Skeletal muscle satellite cell (primary cell): Measurements from ENCODE around the gene DOK4.

Experiments used
- H3K27me3 ChIP-seq: 2 replicates; pipeline ENCODE4 v1.7.0; 2013; ENCODE audit warnings: low read length; ENCODE audit not compliant: control insufficient read depth, insufficient read depth
- H3K36me3 ChIP-seq: 2 replicates; pipeline ENCODE4 v1.7.0; 2013; ENCODE audit warnings: mild to moderate bottlenecking, control low read depth, low read length; ENCODE audit not compliant: insufficient read depth
- H3K4me1 ChIP-seq: 2 replicates; pipeline ENCODE4 v1.7.0; 2013; ENCODE audit warnings: low read length; ENCODE audit not compliant: control insufficient read depth, insufficient read depth
- H3K4me2 ChIP-seq: 2 replicates; pipeline ENCODE4 v1.7.0; 2013; ENCODE audit warnings: mild to moderate bottlenecking, low read length
- H3K4me3 ChIP-seq: 2 replicates; pipeline ENCODE4 v1.7.0; 2013; ENCODE audit warnings: low read length
- H3K9ac ChIP-seq: 2 replicates; pipeline ENCODE4 v1.7.0; 2013; ENCODE audit warnings: mild to moderate bottlenecking, low read depth, low read length, moderate library complexity
- H3K9me3 ChIP-seq: replicated peaks from 2 replicates; pipeline ENCODE4 v1.7.0; 2013; ENCODE audit warnings: mild to moderate bottlenecking, control low read depth, low read length

Gene DOK4

DNA sequence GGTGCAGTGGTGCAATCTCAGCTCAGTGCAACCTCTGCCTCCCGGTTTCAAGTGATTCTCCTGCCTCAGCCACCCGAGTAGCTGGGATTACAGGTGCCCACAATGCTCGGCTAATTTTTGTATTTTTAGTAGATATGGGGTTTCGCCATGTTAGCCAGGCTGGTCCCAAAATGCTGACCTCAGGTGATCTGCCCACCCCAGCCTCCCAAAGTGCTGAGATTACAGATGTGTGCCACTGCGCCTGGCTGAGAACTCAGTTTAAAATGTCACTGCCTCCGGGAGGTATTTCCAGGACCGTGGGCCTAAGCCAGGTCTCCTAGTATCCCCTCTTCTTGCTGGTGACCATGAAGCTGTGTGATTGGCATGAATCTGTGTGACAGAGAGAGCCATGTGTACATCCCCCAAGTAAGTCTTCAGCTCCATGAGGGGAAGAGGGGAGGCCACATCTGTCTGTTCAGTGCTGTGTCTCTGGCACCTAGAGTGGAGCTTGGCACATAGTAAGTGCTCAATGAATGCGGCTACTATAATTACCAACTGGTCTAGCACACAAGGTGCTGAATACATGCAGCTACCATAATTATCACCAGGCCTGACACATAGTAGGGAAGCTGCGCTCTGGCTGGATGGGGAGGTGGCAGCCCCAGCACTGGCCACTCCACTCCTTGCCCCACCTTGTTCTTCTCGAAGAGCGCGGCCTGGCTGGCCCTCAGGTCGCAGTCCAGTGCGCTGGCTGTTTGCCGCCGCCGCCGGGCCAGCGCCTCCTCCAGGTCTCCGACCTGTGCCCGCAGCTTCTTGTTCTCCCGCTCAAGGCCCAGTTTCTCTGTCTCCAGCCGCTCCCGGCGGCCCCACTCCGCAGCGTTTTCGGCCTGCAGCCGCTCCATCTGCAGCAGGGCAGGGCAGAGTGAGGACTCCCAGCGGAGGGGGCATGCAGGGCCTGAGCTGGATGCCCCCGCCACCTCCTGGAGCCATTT, 31.4 kb upstream of the DOK4 start:
- Histone ChIP-seq H3K36me3 (no peaks in the 10 kb centered on the region), H3K4me2 (no peak overlapping the region), H3K4me1 (no peaks in the 10 kb centered on the region), H3K4me3 (no peak overlapping the region), H3K9me3 (no peaks in the 10 kb centered on the region), H3K27me3 (no peaks in the 10 kb centered on the region), H3K9ac (no peak overlapping the region)

DNA sequence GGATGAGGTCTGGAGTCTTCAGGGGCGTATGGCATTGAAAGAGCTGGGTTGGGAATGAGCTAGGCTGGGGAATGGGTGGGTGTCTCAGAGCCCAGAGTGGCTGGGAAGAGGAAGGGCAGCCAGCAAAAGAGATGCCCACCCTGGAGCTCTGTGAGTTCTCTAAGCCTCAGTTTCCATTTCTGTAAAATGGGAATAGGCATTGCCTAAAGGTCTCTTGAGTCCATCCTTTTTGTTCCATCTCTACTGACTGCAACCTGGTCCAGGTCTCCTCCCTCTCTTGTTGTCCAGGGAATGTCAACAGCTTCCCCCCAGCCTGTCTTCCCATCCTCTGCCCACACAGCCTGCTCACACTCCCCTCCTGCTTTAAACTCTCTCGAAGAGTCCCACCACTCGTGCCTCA, 30.5 kb upstream of the DOK4 start:
- H3K36me3 ChIP-seq, result no peaks in the 10 kb centered on the region

DNA sequence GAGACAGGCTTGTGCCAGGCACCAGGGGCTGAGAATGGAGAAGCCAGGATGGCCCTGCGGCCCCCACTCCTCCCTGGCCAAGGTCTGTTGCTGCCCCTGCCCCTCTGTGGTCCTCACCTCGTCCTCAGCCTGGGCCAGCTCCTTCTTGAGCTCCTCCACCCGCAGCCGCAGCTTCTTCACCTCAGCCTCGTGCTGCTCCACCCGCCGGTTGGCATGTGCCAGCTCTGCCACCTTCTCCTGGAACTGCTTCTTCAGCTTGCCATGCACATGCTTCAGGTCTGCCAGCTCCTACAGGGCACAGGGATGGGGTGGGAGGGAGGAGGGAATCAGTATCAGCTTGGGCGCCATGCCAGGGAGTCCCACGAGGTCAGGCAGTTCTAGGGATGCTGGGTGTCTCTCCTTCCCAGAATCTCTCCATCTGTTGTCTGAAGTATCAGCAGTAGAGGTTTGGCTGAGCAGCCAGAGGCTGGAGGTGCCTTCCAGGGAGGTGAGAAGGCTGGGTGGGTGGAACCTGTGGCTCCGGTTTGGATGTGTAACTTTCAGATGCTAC, 30.0 kb upstream of the DOK4 start:
- Histone ChIP-seq H3K4me3 (no peak overlapping the region), H3K9ac (no peak overlapping the region), H3K4me1 (no peaks in the 10 kb centered on the region), H3K27me3 (no peaks in the 10 kb centered on the region), H3K36me3 (no peaks in the 10 kb centered on the region), H3K4me2 (no peak overlapping the region), H3K9me3 (no peaks in the 10 kb centered on the region)

More for the DNA sequence above, 30.5 kb upstream of the DOK4 start:
- Histone ChIP-seq H3K9ac (no peak overlapping the region), H3K4me1 (no peaks in the 10 kb centered on the region), H3K9me3 (no peaks in the 10 kb centered on the region), H3K4me2 (no peak overlapping the region), H3K4me3 (no peak overlapping the region), H3K27me3 (no peaks in the 10 kb centered on the region)

DNA sequence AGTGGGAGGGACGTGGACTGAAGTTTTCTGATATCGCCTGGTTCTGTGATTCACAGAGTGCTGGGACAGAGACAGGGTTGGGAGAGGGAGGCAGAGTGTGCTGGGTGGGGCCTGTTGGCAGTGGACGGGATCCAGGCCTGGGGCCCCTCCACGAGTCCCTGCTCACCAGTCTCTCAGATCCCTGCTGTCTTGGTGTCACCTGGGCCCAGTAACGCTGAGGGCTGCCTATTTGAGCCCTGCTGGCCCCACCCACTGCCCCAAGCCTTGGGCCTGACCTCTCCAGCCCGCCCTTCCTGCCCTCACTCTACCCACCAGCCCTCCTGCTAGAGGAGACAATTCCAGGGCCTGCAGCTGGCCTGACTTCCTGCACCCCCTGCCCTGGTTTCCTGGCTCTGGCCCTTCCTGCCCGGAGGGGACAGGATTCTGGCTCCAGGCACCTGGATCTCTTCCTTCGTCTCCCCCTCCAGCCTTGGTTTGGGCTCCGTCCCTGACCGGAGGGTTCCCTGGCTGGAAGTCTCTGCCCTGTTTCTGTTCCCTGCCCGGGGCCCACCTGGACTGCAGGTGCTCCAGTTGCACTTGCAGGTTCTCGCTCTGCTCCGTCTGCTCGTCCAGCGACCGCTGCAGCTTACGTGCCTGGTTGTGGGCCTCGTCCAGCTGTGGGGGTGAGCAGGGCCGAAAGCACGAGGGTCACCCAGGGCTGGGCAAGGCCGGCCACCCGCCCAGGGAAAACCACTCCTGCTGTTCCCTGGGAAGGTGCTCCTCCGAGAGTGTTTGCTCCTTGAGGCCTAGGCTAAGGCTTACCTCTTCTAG, 28.7 kb upstream of the DOK4 start:
- H3K4me2 ChIP-seq, result no peak overlapping the region
- no peaks in the 10 kb centered on the region for H3K4me1 ChIP-seq
- H3K36me3 ChIP-seq, result no peaks in the 10 kb centered on the region
- no peak overlapping the region for H3K9ac ChIP-seq
- H3K4me3 ChIP-seq, result no peak overlapping the region
- H3K9me3 ChIP-seq, result no peaks in the 10 kb centered on the region
- H3K27me3 ChIP-seq, result no peaks in the 10 kb centered on the region

DNA sequence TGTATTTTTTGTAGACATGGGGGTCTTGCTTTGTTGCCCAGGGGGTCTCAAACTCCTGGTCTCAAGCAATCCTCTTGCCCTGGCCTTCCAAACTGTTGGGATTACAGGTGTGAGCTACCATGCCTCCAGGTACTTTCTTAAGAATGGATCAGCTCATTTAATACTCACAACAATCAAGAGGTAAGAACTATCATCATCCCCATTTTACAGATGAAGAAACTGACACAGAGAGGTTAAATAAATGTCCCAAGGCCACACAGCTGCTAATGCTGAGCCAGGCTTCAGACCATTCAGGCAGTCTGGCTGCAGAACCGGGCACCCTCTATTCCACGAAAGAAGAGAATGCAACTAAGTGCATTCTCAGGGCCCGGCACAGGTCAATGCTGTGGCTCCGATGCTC, 28.1 kb upstream of the DOK4 start:
- no peaks in the 10 kb centered on the region for H3K36me3 ChIP-seq
- H3K9ac ChIP-seq, result no peak overlapping the region
- H3K9me3 ChIP-seq, result no peaks in the 10 kb centered on the region
- no peak overlapping the region for H3K4me3 ChIP-seq
- H3K4me1 ChIP-seq, result no peaks in the 10 kb centered on the region
- no peak overlapping the region for H3K4me2 ChIP-seq
- peaks cover 3% of the 10 kb centered on the region for H3K27me3 ChIP-seq

DNA sequence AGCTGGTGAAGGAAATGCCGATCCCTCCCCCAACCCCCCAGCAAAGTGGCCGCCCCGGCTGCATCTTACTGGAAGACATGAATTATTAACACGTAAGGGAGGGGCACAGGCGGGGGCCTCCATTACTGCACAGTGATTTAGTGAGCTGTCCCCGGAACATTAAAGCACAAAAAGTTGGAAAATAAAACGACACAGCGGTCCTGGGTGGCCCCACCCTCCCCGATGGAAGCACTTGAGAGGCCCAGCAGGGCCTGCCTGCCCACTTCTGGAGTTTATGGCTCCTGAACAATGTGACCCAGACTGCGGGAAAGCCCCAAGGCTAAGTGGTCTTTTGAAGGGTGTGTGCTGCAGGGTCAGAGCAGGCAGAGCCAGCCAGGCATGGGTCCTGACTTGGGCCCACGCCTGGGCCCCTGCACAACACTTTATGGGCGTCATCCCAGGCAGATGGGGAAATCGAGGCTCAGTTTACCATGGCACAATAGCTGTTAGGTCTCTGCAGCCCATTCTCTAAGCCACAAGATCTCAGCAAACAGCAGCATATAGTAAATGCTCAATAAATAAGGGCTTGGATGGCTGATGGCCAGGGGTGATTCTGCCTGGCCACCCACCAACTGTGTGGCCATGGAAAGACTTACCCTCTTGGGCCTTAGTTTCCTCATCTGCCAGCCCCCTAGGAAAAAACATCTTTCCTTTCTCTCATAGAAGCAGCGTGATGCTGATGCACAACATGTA, 27.2 kb upstream of the DOK4 start:
- Histone ChIP-seq H3K27me3 (peaks cover 6% of the 10 kb centered on the region), H3K9me3 (no peaks in the 10 kb centered on the region), H3K4me2 (no peak overlapping the region), H3K36me3 (no peaks in the 10 kb centered on the region), H3K4me1 (no peaks in the 10 kb centered on the region), H3K9ac (no peak overlapping the region), H3K4me3 (no peak overlapping the region)

DNA sequence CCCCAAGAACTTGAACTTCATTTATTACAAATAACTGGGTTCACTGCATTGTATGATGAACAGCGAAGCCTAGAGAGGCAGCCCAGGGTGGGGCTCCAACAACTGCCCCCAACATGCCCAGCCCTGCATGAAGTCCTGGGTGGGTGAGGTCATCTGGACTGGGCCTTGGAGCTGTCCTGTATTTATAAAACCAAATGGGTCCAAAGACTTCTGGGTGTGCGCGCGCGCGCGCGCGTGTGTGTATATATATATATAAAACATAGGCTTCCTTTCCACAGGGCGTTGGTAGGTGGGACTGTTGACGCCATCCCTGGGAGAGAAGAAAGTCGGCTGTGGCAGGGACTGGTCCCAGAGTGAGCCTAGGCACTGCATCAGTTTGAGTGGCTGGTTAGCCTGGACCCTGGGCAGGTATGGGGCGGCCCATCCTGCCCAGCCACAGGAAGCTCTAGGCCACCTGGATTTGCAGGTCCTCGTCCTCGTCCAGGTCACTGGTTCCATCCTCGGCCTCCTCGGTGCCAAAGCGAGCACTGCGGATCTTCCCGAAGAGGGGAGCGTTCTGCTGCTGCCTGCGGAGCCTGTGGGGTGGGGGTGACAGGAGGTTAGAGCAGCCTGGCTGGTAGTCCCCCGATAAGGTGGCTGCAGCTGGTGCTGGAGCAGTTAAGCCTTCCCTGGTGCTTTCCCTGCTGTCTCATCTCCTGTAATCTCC, 26.2 kb upstream of the DOK4 start:
- no peaks in the 10 kb centered on the region for H3K4me1 ChIP-seq
- no peak overlapping the region for H3K9ac ChIP-seq
- H3K4me3 ChIP-seq, result no peak overlapping the region
- H3K4me2 ChIP-seq, result no peak overlapping the region
- no peaks in the 10 kb centered on the region for H3K36me3 ChIP-seq
- H3K9me3 ChIP-seq, result no peaks in the 10 kb centered on the region
- peaks cover 11% of the 10 kb centered on the region for H3K27me3 ChIP-seq

DNA sequence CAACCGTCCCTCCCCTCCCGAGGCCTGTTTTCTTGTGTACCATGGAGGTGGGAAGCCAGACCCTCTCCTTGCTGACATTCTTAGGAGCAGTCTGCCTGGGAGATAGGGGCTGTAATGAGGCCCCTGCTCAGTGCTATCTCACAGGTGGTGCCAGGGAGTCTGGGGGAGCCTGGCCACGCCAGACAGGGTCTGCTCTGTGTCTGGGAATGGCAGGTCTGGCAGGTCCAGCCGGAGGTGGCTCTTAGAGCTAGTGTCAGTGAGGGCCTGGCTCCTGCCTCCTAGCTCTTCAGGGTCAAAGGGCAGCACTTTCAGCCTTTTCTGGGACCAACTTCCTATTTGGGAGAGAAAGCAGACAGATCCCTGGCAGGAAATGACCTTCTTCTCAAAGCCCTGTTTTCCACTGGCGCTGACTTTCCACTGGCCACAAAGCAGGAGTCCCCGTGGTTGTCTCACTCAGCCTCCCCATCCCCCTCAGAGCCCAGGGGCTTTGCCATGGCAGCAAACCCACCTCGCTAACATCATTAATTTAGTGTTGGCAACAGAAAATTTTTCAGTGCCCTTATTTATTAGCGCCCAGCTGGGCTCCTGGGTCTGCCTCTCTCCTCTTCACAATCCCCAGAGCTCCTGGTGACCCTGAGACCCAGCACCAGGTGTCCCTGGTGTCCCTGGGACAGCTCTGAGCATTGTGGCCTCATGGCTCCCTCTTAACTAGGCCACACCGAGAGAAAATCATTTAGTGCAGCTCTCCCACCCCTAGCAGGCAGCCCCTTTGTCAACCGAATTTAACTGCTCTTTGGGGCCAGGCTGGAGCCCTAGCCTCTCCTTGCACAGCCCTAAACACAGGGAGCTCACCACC, 24.0 kb upstream of the DOK4 start:
- Histone ChIP-seq H3K4me1 (no peaks in the 10 kb centered on the region), H3K9ac (no peak overlapping the region), H3K4me3 (no peak overlapping the region), H3K36me3 (no peaks in the 10 kb centered on the region), H3K27me3 (peaks cover 25% of the 10 kb centered on the region), H3K4me2 (no peak overlapping the region), H3K9me3 (no peaks in the 10 kb centered on the region)

DNA sequence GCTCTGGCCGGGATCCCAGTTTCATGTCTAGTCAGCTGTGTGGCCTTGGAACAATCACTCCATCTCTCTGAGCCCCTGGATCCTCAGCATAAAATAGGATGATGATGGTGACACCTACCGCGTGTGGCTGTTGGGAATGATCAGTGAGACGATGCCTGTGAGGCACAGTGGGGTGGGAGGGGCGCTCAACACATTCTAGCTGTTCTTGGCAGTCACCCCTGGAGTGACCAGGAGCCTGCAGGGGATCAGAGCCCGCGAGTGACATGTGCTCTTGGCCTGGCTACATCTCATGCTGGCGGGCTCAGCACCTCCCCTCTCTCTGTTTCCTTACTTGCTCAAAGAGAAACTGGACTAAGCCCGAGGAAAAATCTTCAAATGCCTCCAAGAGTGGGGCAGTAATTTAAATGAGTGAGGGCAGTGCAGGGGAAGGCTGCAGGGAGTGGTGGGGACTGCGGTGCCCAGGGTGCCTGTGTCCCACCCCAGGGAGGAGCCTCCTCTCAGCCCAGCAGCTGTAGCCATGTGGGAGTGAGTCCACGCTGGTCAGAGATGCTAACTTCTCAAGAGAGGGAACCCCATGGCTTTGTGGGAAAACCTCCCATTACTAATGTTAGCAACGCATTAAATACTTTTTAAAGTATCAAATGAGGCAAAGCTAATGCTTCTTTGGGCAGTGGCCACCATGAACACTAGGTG, 23.1 kb upstream of the DOK4 start:
- peaks cover 32% of the 10 kb centered on the region for H3K27me3 ChIP-seq
- H3K9ac ChIP-seq, result no peak overlapping the region
- H3K4me2 ChIP-seq, result no peak overlapping the region
- no peaks in the 10 kb centered on the region for H3K36me3 ChIP-seq
- H3K4me3 ChIP-seq, result no peak overlapping the region
- no peaks in the 10 kb centered on the region for H3K4me1 ChIP-seq
- H3K9me3 ChIP-seq, result no peaks in the 10 kb centered on the region

DNA sequence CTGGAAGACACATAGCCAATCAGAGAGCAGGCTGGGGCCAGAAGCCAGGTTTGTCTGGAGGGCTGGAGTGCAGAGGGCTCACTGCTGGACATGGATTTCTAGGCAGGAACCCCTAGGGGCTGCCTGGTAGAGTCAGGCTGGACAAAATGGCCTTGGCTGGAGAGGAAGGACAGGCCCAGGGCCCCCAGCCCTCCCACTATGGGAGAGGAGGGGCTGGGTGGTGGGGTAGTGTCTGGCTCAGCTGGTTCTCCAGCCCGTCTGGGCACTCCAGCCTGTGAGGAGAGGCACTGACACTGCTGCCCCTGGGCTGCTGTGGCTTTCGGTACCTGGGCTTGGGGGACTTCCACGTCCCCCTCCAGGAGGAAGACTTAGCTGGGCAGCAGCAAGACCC, 21.7 kb upstream of the DOK4 start:
- H3K4me1 ChIP-seq, result no peaks in the 10 kb centered on the region
- peaks cover 44% of the 10 kb centered on the region for H3K27me3 ChIP-seq
- H3K9me3 ChIP-seq, result no peaks in the 10 kb centered on the region
- H3K9ac ChIP-seq, result no peak overlapping the region
- no peak overlapping the region for H3K4me3 ChIP-seq
- no peak overlapping the region for H3K4me2 ChIP-seq
- H3K36me3 ChIP-seq, result no peaks in the 10 kb centered on the region
